B cell (primary cell): ENCODE data around the gene PLXNB1.

Experiments used
- CTCF ChIP-seq: fragments of 200-600 bp; IDR thresholded peaks from one replicate; pipeline ENCODE4 v1.8.0; 2022; ENCODE audit warnings: antibody characterized with exemption, mild to moderate bottlenecking
- EZH2 ChIP-seq: IDR thresholded peaks from 2 replicates; pipeline ENCODE4 v1.6.1; 2012; ENCODE audit warnings: borderline replicate concordance, low read depth, mild to moderate bottlenecking, moderate library complexity, low read length; ENCODE audit not compliant: insufficient read depth, poor library complexity, severe bottlenecking

DNA sequence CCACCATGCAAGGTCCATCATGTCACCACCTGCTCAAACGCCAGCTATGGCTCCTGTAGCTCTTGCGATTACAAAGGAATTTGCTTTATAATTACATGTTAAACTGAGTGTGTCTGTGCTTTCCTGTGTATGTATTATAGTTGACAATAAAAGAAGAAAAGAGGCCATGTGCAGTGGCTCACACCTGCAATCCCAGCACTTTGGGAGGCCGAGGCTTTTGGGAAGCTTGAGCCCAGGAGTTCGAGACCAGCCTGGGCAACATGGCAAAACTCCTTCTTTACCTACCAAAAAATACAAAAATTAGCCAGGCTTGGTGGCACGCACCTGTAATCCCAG is 43.7 kb upstream of the PLXNB1 start:
- TF ChIP-seq EZH2 (no peak), CTCF (no peak)
